HL-60 (cell line): ENCODE results near the gene CNTNAP2.

Experiments used
- DNase-seq, 2 experiments: peaks; one replicate each; pipeline ENCODE4 v3.0.0-alpha.2; 2010 to 2020; ENCODE audit warnings: low read depth in 1 of 2, low spot score in 1 of 2
- H3K27ac ChIP-seq: fragments of 250-450 bp; sonication (Bioruptor Pico); replicated peaks from 2 replicates; pipeline ENCODE4 v1.5.1; 2020; ENCODE audit warnings: mild to moderate bottlenecking, moderate library complexity
- H3K27me3 ChIP-seq: fragments of 250-450 bp; sonication (Bioruptor Pico); 2 replicates; pipeline ENCODE4 v1.5.1; 2021; ENCODE audit warnings: mild to moderate bottlenecking, moderate library complexity; ENCODE audit not compliant: insufficient read depth, poor library complexity, severe bottlenecking
- H3K4me3 ChIP-seq: replicated peaks from 2 replicates; pipeline ENCODE4 v1.5.1; 2011; ENCODE audit warnings: mild to moderate bottlenecking, control low read depth, low read length; ENCODE audit not compliant: insufficient read depth
- GABPA ChIP-seq: IDR thresholded peaks from 2 replicates; pipeline ENCODE4 v1.6.1; 2012; ENCODE audit warnings: low read depth
- POLR2AphosphoS5 ChIP-seq: IDR thresholded peaks from 2 replicates; pipeline ENCODE4 v1.6.1; 2012; ENCODE audit warnings: low read depth
- SPI1 ChIP-seq: IDR thresholded peaks from 2 replicates; pipeline ENCODE4 v1.6.1; 2012; ENCODE audit warnings: low read depth, mild to moderate bottlenecking, borderline replicate concordance
- TF ChIP-seq, protein P1 (sequence below): IDR thresholded peaks from 2 replicates; pipeline ENCODE4 v1.6.1; 2012; ENCODE audit warnings: low read depth; ENCODE audit not compliant: insufficient replicate concordance
- TF ChIP-seq, protein P2 (sequence below): IDR thresholded peaks from one replicate; pipeline ENCODE4 v1.5.1; 2011; ENCODE audit warnings: low read length, control low read depth, inconsistent platforms; ENCODE audit not compliant: insufficient read depth

The CNTNAP2 gene

DNA sequence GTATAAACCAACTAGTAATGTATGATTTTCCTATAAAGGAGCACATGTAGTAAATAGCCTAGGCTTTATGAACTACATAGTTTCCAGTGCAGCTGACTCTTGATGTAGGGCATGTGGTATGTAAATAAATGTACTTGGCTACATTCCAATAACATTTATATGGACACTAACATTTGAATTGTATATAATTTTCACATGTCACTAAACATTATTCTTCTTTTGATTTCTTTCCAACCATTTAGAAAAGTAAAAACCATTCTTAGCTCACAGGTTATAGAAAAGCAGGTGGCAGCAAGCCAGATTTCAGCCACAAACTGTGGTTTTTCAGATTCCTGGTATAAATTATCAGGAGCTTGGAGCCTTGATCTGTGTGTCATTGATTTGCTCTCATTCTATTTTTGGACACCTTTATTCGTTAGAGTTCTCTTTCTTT is 1182.0 kb downstream of the CNTNAP2 start:
- Histone ChIP-seq H3K4me3 (no peak overlapping the region), H3K27me3 (no peaks in the 10 kb centered on the region), H3K27ac (no peak overlapping the region)
- no peak for TF ChIP-seq SPI1
- TF ChIP-seq, protein P1, sequence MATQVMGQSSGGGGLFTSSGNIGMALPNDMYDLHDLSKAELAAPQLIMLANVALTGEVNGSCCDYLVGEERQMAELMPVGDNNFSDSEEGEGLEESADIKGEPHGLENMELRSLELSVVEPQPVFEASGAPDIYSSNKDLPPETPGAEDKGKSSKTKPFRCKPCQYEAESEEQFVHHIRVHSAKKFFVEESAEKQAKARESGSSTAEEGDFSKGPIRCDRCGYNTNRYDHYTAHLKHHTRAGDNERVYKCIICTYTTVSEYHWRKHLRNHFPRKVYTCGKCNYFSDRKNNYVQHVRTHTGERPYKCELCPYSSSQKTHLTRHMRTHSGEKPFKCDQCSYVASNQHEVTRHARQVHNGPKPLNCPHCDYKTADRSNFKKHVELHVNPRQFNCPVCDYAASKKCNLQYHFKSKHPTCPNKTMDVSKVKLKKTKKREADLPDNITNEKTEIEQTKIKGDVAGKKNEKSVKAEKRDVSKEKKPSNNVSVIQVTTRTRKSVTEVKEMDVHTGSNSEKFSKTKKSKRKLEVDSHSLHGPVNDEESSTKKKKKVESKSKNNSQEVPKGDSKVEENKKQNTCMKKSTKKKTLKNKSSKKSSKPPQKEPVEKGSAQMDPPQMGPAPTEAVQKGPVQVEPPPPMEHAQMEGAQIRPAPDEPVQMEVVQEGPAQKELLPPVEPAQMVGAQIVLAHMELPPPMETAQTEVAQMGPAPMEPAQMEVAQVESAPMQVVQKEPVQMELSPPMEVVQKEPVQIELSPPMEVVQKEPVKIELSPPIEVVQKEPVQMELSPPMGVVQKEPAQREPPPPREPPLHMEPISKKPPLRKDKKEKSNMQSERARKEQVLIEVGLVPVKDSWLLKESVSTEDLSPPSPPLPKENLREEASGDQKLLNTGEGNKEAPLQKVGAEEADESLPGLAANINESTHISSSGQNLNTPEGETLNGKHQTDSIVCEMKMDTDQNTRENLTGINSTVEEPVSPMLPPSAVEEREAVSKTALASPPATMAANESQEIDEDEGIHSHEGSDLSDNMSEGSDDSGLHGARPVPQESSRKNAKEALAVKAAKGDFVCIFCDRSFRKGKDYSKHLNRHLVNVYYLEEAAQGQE, result no peak
- TF ChIP-seq, protein P2, sequence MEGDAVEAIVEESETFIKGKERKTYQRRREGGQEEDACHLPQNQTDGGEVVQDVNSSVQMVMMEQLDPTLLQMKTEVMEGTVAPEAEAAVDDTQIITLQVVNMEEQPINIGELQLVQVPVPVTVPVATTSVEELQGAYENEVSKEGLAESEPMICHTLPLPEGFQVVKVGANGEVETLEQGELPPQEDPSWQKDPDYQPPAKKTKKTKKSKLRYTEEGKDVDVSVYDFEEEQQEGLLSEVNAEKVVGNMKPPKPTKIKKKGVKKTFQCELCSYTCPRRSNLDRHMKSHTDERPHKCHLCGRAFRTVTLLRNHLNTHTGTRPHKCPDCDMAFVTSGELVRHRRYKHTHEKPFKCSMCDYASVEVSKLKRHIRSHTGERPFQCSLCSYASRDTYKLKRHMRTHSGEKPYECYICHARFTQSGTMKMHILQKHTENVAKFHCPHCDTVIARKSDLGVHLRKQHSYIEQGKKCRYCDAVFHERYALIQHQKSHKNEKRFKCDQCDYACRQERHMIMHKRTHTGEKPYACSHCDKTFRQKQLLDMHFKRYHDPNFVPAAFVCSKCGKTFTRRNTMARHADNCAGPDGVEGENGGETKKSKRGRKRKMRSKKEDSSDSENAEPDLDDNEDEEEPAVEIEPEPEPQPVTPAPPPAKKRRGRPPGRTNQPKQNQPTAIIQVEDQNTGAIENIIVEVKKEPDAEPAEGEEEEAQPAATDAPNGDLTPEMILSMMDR, result no peak
- no peak for TF ChIP-seq POLR2AphosphoS5
- DNase-seq, result no peak

DNA sequence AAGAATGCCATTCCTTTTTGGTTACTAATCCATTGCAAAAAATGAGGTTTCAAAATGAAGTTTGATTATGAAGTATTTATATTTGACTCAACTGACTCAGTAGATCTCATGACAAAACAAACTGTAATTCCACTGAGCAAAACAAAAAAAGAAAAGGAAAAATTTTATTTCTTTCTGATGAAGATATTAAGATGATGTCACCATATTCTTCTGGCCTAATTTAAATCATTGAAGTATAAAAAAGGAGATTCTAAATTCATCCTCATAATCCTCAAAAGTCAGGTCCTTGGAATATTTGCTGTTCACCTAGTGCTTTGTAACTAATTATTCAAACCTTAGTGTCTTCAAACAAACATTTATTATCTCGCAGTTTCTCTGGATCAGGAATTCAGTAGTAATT is 1183.7 kb downstream of the CNTNAP2 start:
- H3K27me3 ChIP-seq, result no peaks in the 10 kb centered on the region
- TF ChIP-seq, protein P1, result no peak
- TF ChIP-seq, protein P2, result no peak

DNA sequence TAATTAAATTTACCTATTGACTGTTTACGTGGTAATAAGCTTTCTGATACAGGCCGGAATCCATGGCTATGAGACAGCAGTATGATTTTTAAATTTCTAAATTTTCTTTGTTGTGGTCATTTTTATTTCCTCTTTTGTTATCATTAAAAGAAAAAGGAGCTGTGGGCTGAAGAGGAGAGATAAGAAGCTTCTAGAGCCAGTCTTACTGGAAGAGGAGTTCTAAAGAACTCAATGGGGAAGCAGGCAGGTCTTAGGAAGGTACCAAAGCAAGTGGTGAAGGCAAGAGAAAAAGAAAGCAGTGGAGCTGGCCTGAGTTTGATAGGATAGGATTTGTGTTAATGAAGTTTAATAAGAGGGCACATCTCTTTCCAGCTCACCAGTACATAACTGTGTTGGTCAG is 1187.8 kb downstream of the CNTNAP2 start:
- no peak overlapping the region for H3K4me3 ChIP-seq
- DNase-seq, result no peak
- H3K27ac ChIP-seq, result no peak overlapping the region
- TF ChIP-seq POLR2AphosphoS5 (no peak), GABPA (no peak), SPI1 (no peak)
- TF ChIP-seq, protein P2, result no peak
- TF ChIP-seq, protein P1, result no peak
- no peaks in the 10 kb centered on the region for H3K27me3 ChIP-seq

More for the DNA sequence above, 1183.7 kb downstream of the CNTNAP2 start:
- no peak for DNase-seq
- Histone ChIP-seq H3K4me3 (no peak overlapping the region), H3K27ac (no peak overlapping the region)
